DOHH2 (cell line): ENCODE data around the gene GALNTL6.

Source experiments
- CTCF ChIP-seq: fragments of 200-600 bp; sonication (generic); IDR thresholded peaks from one replicate; pipeline ENCODE4 v1.5.1; 2014; ENCODE audit warnings: antibody characterized with exemption, mild to moderate bottlenecking, low read depth, low read length; ENCODE audit not compliant: poor library complexity, severe bottlenecking
- EZH2phosphoT487 ChIP-seq: fragments of 200-600 bp; sonication (generic); IDR thresholded peaks from 2 replicates; pipeline ENCODE4 v1.6.1; 2017; ENCODE audit warnings: borderline replicate concordance, mild to moderate bottlenecking, antibody characterized with exemption, low read length, moderate library complexity, mixed read lengths

GRCh38 chr4:172068506-172068905 is 255.3 kb downstream of the GALNTL6 start:
- TF ChIP-seq CTCF = no peak
- TF ChIP-seq EZH2phosphoT487 = no peak
